Measurements from ENCODE around the gene WWTR1. TPM values are rescaled to one million over a fixed set of nuclear protein-coding genes. Genes with fewer than 3 reads are reported as not detected.

The WWTR1 gene
- total RNA-seq, 1 donor from 2014 or later, result 39.1 TPM

- no peaks in the 10 kb centered on the region for H3K27me3 ChIP-seq (ENCODE audit: low read depth)
- DNase-seq, result no peak
- H3K36me3 ChIP-seq, result no peaks in the 10 kb centered on the region
- TF ChIP-seq CTCF (IDR thresholded peaks at IDR 0.05; ENCODE audit: borderline replicate concordance), result no peak
- peak overlapping the region; percentile 9 for H3K27ac ChIP-seq (replicated peaks)
- no peaks in the 10 kb centered on the region for H3K9me3 ChIP-seq (replicated peaks)
- peaks cover 92% of the 10 kb centered on the region for H3K4me1 ChIP-seq
- H3K4me3 ChIP-seq, result no peak overlapping the region
- intact Hi-C loops (cut with micrococcal nuclease), result loop anchor here (10.0 kb wide), 1 partner anchor 75 kb away; the partner anchor contains the start of gene WWTR1
These were observed 77.8 kb downstream of the WWTR1 start for GRCh38 chr3:149579838-149580542.

GRCh38 chr3:149579161-149579560, 78.7 kb downstream of the WWTR1 start:
- Histone ChIP-seq H3K4me3 (no peak overlapping the region), H3K36me3 (no peaks in the 10 kb centered on the region), H3K27me3 (ENCODE audit: low read depth) (no peaks in the 10 kb centered on the region), H3K27ac (replicated peaks) (peak overlapping the region; percentile 9), H3K4me1 (peaks cover 93% of the 10 kb centered on the region), H3K9me3 (replicated peaks) (no peaks in the 10 kb centered on the region)
- intact Hi-C loops (cut with micrococcal nuclease), result loop anchor here (10.0 kb wide), 1 partner anchor 76 kb away; the partner anchor contains the start of gene WWTR1
- TF ChIP-seq CTCF (IDR thresholded peaks at IDR 0.05; ENCODE audit: borderline replicate concordance), result no peak
- DNase-seq, result no peak

- no peaks in the 10 kb centered on the region for H3K9me3 ChIP-seq (replicated peaks)
- no peaks in the 10 kb centered on the region for H3K36me3 ChIP-seq
- peak overlapping the region; percentile 9 for H3K27ac ChIP-seq (replicated peaks)
- intact Hi-C loops (cut with micrococcal nuclease), result loop anchor here (10.0 kb wide), 1 partner anchor 77 kb away; the partner anchor contains the start of gene WWTR1
- no peak for TF ChIP-seq CTCF (IDR thresholded peaks at IDR 0.05; ENCODE audit: borderline replicate concordance)
- H3K4me1 ChIP-seq, result peaks cover 97% of the 10 kb centered on the region
- no peak for DNase-seq
- H3K4me3 ChIP-seq, result no peak overlapping the region
- no peaks in the 10 kb centered on the region for H3K27me3 ChIP-seq (ENCODE audit: low read depth)
These were observed 80.0 kb downstream of the WWTR1 start for GRCh38 chr3:149577801-149578200.

- H3K4me1 ChIP-seq, result peaks cover 100% of the 10 kb centered on the region
- H3K9me3 ChIP-seq (replicated peaks), result no peaks in the 10 kb centered on the region
- peak overlapping the region; percentile 7 for H3K4me3 ChIP-seq
- H3K36me3 ChIP-seq, result peaks cover 12% of the 10 kb centered on the region
- DNase-seq, result no peak
- no peak for TF ChIP-seq CTCF (IDR thresholded peaks at IDR 0.05; ENCODE audit: borderline replicate concordance)
- H3K27ac ChIP-seq (replicated peaks), result peak overlapping the region; percentile 79
- no peaks in the 10 kb centered on the region for H3K27me3 ChIP-seq (ENCODE audit: low read depth)
- intact Hi-C loops (cut with micrococcal nuclease), result loop anchor here (10.0 kb wide), 1 partner anchor 79 kb away; the partner anchor contains the start of gene WWTR1
These were observed 81.8 kb downstream of the WWTR1 start for GRCh38 chr3:149575961-149576564.

GRCh38 chr3:149575213-149575960, 82.4 kb downstream of the WWTR1 start:
- peak; percentile 50 for DNase-seq
- TF ChIP-seq CTCF (IDR thresholded peaks at IDR 0.05; ENCODE audit: borderline replicate concordance), result no peak
- peaks cover 100% of the 10 kb centered on the region for H3K4me1 ChIP-seq
- H3K9me3 ChIP-seq (replicated peaks), result no peaks in the 10 kb centered on the region
- peaks cover 16% of the 10 kb centered on the region for H3K36me3 ChIP-seq
- peak overlapping the region; percentile 7 for H3K4me3 ChIP-seq
- intact Hi-C loops (cut with micrococcal nuclease), result loop anchor here (10.0 kb wide), 1 partner anchor 79 kb away; the partner anchor contains the start of gene WWTR1
- H3K27me3 ChIP-seq (ENCODE audit: low read depth), result no peaks in the 10 kb centered on the region
- peak overlapping the region; percentile 79 for H3K27ac ChIP-seq (replicated peaks)
